Inflammatory macrophage treated with lipopolysaccharide for 4 hours (primary cell): Measurements from ENCODE around the gene CA5A.

Experiments used
- DNase-seq: peaks from one replicate; pipeline ENCODE4 v3.0.0-alpha.2; 2020

The CA5A gene

DNA sequence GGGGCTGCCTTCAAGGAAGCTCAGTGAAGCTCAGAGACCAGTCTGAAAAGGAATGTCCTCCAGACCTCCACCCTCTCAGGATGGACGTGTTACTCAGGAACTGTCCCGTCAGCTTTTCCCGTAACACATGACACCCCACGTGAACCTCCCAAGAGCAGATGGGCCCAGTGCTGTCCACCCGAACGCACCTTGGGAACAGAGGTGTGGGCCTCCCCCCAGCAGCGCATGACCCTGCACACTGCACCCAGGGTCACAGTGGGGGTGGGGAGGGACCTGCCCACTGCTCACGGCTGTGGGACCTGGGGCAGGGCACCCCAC, 88.9 kb downstream of the CA5A start:
- no peak for DNase-seq

DNA sequence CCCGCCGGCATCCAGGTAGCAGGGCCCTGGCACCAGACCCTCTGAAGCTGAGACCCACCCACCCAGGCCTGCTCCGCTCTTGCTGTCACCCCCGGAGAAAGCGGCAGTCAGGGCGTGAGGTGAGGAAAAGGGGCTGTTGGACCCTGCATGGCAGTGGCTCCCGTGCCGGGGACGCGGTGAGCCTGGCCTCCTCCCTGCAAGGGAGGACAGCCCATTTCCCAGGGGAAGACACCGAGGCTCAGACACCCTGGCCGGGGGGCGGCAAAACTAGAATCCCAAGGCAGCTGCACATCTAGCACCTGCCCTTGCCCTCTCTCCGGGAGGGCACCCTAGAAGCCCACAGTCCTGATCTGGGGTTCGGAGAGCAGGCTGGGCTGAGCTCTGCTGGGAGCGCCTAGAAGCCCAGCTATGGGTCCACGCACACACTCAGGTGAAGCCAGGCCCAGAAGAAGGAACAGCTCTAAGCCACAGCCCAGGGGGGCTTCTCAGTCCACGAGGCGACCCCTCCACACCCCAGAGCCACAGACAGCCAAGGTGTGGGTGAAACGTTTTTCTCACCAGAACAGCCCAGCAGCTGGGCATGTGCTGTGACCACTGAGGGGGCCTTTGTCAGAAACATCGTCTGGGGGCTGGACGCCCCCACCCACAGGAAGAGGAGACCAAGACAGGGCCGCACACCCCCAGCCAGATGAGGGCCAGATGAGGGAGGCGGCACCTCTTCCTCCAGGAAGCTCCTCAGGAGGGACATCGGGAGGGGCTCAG, 89.4 kb downstream of the CA5A start:
- no peak for DNase-seq

DNA sequence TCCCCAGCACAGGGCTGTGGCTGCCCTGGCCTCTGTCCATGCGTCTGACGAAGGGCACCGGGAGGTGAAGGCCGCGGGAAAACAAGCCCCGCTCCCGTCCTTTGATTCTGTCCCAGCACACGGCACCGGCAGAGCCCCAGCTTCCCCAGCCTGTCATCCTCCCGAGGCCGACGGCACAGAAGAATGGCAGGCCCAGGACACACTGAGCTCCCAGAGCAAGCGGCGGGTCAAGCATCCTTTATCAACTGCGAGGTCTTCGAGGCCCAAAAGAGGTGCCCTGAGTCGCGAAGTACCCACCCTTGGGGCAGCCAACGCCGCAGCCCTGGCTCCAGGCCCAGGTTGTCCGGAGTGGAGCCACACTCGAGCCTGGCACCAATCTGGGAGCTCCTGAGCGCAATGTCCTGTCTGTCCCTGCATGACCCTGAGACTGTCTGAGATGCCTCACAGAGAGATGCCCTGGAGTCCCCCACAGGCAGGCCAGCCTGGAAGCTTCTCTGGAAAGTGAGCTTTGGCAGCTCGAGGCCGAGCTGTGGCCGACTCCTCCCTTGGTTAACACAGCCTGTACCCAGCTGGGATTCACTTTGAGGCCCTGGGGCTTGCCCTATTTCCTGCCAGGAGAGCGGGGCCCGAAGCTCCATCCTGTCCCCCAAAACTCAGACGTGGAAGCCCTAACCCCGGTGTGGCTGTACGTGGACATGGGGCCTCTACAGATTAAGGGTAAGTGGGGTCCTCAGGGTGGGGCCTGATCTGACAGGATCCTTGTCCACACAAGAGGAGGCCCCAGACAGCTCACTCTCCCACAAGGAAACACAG, 90.3 kb downstream of the CA5A start:
- DNase-seq: no peak

DNA sequence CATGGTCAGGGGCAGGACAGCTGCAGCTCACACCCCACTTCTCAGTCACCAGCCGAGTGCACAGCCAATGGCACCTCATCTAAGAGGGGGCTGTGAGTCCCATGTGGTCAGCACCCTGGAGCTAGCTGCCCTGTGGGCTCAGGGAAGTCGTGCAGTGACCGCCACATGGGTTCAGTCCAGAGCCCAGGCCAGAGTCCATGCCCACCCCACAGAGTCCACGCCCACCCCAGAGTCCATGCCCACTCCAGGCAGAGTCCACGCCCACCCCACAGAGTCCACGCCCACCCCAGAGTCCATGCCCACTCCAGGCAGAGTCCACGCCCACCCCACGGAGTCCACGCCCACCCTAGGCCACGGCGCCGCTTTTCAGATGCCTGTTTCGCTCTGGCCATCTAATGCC, 91.1 kb downstream of the CA5A start:
- DNase-seq: no peak

DNA sequence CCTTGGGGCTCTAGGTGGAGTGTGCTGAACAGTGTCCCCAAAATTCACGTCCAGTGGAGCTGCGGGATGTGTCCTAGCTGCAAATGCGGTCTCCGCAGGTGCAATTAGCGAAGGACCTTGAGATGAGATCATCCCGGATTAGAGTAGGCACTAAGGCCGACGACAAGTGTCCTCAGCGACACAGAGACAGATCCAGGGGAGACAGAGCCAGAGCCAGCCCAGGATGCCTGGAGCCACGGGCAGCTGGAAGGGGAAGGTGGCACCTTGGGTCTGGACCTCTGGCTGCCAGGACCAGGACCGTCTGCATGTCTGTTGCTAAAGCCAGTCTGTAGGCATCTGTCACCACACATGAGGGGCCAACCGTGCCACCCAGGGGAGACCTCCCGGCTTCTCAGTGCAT, 91.5 kb downstream of the CA5A start:
- no peak for DNase-seq

DNA sequence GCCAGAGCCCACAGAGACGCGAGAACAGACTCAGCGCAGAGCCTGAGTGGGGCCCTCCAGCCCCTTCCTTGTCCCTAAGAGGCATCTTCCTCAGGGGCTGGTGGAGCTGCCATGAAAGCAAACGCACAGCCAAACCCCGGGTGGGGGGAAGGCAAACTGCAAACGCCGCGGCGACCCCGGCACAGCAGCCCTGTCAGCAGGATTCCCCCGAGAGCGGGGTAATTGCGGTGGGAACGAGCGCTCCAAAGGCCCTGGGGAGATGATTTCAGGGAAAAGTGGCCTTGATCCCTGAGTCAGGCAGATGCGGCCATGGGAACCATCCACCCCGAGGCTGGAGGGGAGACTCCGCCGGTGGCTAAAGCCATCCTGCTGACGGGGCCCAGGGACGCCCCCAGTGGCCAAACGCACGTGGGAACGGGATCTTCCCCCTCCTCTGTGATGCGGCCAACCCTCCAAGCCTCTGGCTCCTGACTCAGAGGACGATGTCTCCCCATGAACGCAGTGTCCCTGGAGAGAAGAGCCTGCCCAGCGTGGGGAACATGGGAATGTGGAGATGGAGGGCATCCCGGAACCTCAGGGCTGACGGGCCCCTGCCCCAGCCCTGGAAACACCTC, 92.1 kb downstream of the CA5A start:
- no peak for DNase-seq

DNA sequence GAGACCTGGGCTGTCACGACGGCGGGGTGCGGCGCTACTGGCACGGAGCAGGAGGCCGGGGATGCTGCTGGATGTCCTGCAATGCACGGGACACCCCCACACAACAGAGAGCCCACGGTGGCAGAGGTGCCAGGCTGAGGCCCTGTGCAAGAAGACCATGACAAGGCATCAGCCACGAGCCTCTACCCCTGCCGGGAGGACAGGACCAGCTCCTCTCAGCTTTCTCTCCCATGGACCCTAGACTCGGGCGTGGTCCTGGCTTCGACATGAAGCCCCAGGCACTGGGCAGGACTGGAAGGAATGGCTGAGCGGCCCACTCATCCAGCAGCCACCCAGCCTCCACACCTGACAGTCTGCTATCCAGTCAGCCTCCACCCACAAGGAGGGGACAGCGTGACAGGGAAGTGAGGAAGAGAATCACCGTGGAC, 92.6 kb downstream of the CA5A start:
- no peak for DNase-seq

DNA sequence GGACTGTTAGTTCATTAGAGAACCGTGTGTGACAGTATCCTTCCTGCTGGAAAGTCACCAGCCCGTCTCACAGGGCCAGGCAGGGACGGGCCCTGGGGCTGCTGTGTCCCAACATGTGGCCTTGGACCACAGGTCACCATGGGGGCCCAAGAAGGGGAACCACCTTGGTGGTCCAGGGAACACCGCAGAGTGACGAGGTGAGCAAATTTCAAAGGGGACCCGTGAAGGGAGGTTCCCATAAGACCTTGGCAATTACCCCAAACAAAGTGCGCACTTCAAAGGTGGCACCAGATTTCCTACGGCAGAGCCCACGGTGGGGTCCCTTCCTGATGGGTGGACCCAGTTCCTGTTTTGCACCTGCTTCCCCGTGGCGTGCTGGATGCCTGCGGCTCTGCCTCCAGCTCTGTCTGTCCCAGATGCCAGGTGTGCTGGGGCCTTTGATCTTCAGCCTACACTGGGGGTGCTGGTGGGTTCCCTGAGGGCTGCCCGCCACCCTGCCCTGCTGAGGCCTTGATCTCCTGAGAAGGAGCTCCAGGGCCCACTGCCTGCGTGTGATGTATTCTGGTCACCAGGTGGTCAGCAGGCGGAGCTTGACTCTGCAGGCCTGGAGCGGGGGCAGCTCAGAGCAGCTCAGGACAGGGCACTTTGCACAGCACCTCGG, 94.0 kb downstream of the CA5A start:
- DNase-seq: no peak

DNA sequence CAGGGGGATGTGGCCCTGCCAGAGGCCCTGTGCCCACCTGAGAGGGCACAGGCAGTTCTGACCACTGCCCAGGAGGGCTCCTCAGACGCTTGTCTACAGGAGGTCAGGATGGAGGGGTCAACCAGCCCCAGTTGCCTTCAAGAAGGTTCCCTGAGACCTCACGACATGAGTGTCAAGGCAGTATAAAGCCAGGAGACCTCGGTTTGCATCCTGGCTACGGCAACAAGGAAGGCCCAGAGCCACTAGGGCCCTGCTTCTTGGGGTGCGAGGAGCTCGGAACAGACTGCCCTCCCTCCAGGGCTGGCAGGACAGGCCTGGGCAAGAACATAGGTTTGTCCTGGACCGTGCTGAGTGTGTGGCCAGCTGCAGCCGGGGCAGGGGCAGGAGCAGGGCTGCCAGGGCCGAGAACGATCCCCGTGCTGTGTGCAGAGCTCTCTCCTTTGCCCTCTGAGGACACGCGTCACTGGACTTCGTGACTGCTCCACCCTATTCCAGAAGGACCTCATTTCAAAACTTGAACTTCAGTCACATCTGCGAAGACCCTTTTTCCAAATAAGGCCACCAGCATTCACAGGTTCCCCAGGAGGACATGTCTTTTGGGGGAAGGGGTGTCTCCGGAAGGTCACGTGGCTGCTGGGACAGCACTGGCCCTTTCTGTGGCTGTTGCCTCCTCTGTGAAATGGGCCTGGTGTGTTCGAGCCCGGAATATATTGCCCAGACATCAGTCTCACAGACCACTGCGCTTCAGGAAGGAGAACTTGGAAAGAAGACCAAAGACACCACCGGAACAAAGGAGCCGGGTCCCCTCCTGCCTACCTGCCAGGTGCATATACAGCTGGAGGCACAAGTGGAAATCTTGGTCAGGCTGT, 94.8 kb downstream of the CA5A start:
- DNase-seq: no peak

DNA sequence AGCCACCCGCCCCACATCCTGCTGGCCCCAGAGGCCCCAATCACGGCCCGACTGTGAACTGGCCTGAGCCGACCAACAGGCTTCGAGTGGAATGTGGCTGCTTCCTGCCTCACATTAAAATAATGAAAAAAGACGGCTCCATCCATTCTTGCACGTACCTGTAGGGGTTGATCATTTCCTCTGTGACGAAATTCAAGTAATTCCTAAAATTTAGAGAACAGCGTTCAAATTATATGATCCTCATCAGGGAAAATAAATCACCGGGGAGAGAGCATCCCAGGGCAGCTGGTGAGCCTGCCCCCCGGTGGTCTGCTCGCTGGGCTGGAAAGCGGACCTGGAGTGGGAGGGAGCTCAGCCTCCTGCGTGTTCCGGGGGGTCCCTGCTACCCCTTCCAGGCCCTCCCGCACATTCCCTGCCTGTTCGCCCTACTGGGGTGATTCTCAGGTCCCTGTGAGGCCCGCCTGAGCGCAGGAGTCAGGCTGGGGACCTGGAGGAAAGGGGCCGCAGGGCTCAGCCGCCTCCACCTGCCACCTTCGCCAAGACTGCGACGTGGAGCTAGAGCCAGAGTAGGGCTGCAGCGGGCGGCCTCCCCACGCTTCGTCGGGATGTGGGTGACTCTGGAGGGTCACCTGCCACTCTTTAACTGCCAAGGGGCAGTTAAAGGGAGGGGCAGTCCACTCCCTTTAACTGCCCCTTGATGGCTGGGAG, 95.9 kb downstream of the CA5A start:
- DNase-seq: no peak

DNA sequence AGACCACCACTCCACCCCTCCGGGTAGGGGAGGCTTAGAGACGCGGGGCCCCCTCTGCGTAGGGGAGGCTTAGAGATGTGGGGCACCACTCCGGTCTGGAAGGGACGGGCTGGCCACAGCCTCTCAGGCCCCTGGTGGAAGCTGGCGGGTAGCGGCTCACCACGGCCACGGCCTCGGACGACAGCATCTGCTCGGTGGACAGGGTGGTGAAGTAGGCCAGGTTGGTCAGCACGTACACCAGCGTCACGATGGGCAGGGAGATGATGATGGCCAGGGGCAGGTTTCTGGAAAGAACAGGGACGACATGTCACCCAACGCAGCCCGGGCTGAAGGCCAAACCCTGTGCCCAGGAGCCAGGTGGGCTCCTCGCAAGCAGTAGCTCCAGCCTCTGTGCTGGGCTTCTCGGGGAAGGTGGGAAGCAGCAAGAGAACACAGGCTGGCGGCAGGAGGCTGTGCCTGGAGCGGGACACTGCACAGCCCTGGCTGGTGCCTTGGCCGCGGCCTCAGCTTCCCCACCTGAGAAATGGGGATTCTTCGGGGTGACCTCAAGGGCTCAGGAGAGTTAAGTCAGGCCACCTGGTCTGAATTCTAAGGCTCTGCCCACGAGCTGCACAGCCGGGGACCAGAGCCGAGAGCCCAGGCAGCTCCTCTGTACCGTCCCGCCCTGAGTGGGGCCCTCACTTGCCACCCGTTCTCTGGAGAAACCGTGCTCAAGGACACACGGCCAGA, 96.6 kb downstream of the CA5A start:
- no peak for DNase-seq

DNA sequence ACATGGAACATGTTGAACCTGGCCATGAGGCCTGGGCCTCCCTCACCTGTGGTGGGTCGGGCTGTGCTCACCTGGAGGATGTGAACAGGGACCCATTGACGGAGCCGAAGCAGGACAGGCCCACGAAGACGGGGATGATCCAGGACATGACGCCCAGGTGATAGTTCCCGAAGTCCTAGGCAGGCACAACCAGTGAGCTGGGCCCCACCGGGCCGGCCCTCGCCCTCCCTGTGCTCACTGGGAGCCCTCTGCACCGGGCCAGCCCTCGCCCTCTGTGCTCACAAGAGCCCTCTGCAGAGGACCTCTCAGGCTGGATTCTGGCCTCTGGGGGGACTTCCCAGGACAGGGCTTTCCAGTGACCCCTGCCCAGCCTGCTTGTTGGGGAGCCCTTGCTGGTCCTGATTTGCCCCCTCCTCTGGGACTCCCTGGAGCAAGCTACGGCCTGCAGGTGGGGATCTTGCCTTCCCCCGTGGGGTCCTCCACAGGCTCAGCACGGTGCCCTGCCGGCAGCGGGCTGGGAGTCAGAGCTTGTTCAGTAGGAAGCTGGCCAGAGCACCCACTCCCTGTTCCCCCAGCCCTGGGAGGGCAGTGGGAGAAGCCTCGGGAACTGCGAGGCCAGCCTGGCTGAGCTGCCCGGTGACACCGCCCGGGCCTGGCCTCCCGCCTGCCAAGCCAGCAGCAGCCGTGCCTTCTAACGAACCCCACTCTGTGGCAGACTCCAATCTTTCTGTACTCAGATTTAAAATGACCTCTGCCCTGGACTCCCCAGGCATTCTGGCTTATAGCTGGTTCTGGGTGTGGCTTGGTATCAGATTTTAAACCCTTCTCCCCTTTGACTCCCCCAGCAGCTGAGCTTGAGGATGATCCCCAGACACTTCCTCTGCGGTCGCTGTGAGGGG, 97.4 kb downstream of the CA5A start:
- no peak for DNase-seq
